Activated naive CD4-positive, alpha-beta T cell treated with anti-CD3 and anti-CD28 coated beads, Interleukin-2, amount 10 ng/mL, durations not matched to agents 5 hours and 36 hours (primary cell): ENCODE measurements around the gene TGM3. TPM values are rescaled to one million over a fixed set of nuclear protein-coding genes. Genes with fewer than 3 reads are reported as not detected.

Experiments used
- total RNA-seq, 2 experiments: library from RNA; stranded (reverse); gene quantifications; one replicate each; pipeline ENCODE4 v1.2.3, GENCODE V29; 2021

The TGM3 gene, protein sequence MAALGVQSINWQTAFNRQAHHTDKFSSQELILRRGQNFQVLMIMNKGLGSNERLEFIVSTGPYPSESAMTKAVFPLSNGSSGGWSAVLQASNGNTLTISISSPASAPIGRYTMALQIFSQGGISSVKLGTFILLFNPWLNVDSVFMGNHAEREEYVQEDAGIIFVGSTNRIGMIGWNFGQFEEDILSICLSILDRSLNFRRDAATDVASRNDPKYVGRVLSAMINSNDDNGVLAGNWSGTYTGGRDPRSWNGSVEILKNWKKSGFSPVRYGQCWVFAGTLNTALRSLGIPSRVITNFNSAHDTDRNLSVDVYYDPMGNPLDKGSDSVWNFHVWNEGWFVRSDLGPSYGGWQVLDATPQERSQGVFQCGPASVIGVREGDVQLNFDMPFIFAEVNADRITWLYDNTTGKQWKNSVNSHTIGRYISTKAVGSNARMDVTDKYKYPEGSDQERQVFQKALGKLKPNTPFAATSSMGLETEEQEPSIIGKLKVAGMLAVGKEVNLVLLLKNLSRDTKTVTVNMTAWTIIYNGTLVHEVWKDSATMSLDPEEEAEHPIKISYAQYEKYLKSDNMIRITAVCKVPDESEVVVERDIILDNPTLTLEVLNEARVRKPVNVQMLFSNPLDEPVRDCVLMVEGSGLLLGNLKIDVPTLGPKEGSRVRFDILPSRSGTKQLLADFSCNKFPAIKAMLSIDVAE
- not detected for total RNA-seq

GRCh38 chr20:2295886-2296515 lies at the start of gene TGM3:
Gene TGM3 (plus strand): TSS chr20:2296001. CDS start chr20:2296064, 63 bp downstream.

DNA sequence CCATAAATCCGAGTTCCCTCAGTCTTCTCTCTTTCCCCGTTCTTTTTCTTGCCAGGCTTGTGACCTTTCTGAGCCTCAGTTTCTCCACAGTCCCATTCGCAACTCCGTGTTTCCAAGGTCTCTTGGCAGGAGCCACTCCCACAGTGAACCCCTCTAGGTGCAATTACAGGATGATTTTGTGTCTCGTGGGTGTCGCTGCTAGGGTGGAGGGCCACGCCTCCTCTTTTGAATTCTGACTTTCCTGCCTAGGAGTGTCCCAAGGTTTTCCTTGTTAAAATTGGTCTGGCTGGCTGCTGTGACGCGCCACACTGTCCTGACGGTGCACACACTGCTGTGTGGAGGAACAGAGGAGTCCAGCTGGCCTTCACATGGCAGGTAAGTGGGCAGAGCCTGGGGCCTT lies 84.8 kb downstream of the TGM3 start, which contains the start of gene TGM6:
TSS of gene TGM6 (plus strand) at position 301 of the 400 bp plus-strand sequence. CDS start at position 369, 68 bp downstream.

Other genes starting within 250 kb of the TGM3 start
- gene STK35, start 194.2 kb upstream of the TGM3 start, total RNA-seq: 10 to 100 TPM; 13.5 to 13.8 TPM
- gene TGM6, start 84.9 kb downstream of the TGM3 start, total RNA-seq: not detected
- gene SNRPB, start 174.8 kb downstream of the TGM3 start, total RNA-seq: 100 to 1,000 TPM; 216 to 232 TPM
- 1 to 10 TPM; 6.7 to 8.3 TPM for gene ZNF343, start 212.9 kb downstream of the TGM3 start, total RNA-seq
- gene TMC2, start 240.6 kb downstream of the TGM3 start, total RNA-seq: not detected